ENCODE results near the gene SNX30.

Gene SNX30

DNA sequence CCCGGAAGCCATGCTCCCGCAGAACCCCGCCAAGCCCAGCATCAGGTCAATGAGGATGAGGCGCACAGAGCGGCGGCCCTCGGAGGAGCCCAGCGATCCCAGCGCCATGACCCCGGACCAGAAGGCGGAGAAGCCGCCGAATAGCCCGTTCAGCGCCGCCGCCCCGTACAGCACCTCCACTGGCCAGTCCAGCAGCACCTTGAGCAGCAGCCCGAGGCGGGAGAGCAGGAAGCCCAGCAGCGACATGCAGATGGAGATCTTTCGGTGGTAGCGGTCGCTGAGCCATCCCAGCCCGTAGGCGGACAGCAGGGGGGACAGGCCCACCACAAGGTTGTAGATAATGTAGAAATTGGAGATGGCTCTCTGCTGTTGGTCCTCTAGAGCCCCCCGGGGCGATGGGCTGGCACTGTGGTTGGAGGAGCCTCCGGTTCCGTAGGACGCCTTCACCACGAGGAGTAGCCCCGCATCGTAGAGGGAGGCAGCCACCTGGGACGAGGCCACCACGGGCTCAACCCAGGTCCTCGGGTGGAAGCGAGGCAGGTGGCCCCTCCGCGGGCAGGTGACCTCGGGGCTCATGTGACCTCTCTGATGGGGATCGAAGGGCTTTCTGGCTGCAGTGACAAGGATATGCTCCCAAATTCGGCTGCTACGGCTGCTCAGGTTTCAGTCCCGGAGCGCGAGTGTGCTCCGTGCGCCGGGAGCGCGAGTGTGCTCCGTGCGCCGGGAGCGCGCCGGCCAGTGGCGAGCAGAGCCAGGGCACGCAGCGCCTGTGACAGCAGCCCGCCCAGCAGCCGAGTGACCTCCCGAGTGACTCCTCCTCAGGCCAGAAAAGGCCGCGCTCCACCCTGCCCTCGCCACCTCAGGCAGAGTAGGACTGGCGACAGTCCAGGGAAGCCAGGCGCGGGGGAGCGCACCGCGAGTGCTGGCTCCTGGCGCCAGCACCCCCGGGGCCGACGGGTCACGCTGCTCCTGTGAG is 139.8 kb downstream of the SNX30 start, which contains the start of gene SLC46A2:
SLC46A2 (minus strand) TSS at position 771 of the 976 bp plus-strand sequence; CDS start at position 576, 195 bp downstream.
- no peak for DNase-seq

DNA sequence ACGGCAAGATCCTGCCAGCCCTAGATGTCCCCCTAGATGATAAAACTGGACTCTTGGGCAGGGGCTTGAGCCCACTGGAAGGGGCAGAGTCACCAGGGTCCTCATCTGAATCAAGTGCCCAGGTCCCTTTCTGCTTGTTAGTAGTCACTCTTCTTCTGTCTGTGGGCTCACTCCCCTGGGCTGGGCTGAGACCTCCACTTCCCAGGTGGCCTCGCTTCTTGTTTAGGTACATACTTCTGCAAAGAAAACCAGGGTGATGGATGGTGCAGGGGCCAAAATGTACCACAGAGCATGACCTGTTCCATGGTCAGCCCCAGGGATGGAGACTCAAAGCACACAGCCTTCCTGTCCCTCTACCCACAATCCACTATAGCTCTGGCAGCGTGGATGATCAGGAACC is 141.0 kb downstream of the SNX30 start:
- DNase-seq: no peak

DNA sequence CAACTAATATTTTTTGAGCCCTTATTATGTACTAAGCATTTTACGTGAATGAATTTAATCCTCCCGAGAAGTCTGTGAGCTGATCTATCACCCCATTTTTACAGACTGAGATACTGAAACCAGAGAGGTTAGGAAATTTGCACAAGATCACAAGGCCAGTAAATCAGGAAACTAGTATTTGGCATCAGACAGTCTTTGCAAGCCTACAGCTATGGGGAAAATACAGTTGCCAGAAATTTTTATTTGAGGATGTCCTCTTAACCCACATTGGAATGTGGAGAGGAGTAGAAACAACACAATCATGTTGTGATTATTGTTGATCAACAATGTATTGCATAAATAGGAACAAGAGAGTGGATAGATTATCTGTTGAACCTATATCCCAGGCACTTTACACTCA is 142.4 kb downstream of the SNX30 start:
- no peak for DNase-seq

DNA sequence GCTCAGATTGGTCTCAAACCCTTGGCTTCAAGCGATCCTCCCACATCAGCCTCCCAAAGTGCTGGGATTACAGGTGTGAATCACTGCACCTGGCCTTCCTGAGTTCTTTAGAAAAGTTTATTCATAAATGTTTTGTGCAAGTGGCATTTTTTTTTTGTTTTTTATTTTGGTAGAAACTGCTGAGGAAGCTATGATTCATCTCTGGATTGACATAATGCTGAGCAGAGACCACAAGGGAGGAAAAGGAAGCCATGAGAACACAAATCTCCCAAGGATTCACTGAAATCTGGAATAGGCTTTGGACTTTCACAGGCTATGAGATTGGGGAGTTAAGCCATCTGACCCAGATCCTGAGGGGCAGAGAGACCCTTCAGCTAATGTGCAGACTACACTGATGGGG is 143.5 kb downstream of the SNX30 start:
- no peak for DNase-seq

DNA sequence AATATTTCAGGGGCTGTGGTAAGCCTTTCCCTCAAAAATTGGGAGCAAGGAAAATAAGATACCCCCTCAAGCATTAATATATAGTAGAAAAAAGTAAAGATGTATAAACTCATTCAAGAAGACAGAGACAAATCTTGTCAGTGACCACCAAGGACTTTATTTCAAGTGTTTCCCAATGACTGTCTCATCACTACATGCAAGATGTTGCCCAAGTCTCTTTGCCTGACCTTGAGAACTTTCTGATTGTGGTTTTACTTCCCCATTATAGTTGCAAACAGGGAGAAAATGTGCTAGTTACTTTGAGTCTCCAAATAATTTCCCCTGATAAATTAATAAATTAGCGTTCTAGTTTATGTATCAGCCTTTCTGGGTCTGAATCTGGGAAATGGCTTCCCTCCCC is 144.1 kb downstream of the SNX30 start:
- DNase-seq: no peak

DNA sequence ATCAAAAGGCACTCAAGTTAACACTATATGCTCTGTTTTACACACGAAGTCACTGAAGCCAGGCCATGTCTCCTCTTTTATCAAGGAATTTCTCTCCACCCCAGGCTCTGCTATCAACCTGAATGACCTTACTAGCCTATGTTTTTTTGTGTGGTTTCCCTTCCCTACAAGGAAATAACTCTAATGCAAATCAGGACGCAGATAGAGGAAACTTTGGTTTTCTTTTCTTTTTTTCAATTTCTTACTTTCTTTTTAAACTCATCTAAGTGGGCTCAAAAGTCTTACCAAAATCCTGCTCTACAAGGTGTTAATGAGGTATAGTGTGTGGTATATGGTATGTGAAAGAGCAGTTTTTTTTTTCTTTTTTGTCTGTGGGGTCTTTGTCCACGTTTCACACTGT is 145.6 kb downstream of the SNX30 start:
- DNase-seq: no peak

DNA sequence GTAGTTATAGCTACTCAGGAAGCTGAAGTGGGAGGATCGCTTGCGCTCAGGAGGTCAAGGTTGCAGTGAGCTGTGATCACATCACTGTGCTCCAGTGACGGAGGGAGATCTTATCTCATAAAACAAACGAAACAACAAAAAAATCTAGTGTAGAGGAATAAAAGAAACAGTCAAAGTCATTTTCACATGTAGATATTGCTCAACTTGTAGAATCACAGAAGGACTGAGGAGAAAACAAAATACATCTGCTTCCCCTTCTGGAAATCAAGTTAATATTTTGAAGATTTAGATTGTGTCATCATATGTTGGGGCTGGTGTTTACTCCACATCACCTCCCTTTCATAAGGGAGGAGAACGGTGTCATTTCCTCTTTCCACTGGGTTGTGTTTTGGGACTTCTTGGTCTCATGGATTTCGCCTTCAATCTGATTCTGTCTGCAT is 148.3 kb downstream of the SNX30 start:
- DNase-seq: no peak

DNA sequence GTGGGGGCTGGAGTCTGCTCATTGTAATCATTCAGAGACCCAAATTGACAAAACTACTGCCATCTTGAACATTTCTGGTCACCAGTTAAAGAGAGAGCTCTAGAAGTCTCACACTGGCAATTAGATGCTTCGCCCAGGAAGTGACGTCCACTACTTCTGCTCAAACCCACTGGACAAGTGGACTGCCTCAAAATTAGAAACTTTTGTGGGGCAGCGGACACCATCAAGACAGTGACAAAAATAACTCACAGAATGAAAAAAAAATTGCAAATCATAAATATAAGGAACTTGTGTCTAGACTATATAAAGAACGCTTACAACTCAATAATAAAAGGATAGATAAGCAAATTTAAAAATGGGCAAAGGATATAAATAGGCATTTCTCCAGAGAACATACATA is 149.9 kb downstream of the SNX30 start:
- DNase-seq: no peak

DNA sequence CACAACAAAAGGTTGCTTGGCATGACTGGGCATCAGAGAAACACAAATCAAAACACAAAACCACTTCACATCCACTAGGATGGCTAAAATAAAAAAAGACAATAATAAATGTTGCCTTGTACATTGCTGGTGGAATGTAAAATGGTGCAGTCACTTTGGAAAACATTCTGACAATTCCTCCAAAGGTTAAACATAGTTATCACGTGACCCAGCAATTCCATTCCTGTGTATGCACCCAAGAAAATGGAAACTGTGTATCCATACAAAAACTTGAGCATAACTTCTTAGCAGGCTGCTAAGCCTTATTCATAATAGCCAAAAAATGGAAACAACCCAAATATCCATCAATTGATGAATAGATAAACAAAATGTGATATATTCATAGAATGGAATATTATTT is 150.3 kb downstream of the SNX30 start:
- no peak for DNase-seq

DNA sequence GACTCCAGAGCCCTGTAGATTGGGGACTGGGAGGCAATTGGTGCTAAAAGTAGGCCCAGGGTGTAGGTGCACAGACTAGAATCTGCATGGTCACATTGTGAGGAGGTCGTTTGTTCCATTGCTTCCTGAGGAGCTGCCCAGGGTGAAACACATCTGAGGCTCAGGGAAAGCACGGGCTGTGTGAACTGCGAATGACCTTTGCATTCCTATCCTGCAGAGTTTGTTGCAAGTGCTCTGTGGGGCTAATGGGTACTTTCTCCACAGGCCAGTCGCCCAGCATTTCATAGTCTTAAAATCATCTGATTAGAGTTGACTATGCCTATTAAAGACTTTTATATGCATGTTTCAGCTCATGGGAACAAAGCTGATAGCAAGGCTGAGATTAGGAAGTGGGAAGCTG is 154.5 kb downstream of the SNX30 start:
- DNase-seq: no peak

DNA sequence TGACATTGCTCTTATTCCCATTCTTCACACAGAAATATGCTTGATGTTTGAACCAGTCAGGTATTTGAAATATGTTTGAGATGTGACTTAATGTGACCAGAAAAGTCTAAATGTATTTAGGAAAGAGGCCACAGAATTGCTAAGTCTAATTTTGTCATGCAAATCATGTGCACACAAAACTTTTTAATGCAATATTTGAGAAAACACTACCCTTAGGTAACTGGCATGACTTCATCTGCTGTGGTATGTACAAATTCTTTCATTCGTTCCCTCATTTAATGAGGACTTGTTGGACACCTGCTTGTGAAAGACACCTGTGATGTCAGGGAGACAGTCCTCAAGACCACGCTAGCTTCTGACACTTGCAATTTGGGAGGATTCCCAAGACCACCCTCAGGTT is 161.2 kb downstream of the SNX30 start:
- no peak for DNase-seq

DNA sequence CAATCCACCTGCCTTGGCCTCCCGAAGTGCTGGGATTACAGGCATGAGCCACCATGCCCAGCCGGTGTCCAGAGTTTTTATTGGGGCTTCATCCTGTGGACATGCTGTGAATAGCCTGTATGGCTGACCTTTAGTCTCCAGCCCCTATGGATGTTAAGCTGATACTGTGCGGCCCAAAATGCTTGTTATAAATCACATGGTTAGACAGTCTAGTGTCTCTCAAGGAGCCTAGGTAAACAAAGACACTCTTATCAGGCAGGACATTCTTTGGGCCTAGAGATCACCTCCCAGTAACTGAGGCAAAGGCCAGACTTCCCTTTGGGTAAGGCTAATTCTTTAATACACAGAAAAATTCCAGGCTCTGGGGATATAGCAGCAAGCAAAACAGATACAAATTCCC is 162.1 kb downstream of the SNX30 start:
- no peak for DNase-seq

DNA sequence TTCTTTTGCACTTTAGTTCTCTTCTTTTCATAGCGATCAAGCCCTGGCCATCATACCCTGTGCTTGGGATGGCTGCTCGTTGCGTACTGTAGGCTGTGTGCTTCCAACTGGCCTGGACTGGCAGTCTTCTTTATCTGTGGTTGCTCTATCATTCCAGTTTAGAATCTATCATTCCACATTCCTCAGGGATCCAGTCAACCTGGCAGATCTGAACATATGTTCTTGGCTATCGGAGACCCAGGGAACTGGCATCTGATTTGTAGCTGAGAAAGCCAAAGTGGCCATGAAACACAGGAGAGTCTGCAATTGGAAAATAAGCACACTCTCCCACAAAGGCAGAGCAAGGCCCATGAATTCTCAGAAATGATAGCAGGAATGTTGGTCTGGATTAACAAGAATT is 162.8 kb downstream of the SNX30 start:
- DNase-seq: no peak

DNA sequence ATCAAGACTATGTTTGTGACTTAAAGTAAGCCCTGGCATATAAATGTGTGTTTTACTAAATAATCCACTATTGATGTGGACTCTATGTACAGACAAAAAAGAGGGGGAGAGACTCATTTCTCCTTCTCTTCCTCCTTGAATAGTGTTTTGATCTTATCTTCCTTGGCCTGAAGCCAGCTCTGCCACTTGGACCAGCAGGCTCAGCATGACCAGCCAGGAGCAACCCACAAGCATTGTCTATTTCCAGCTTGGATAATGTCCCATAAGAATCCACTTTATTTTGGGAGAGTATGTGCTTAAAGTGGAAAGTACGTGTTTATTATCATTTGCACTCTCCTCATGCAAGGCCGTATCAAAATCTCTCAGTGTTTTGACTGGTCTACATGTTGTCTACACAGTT is 164.0 kb downstream of the SNX30 start:
- DNase-seq: no peak

DNA sequence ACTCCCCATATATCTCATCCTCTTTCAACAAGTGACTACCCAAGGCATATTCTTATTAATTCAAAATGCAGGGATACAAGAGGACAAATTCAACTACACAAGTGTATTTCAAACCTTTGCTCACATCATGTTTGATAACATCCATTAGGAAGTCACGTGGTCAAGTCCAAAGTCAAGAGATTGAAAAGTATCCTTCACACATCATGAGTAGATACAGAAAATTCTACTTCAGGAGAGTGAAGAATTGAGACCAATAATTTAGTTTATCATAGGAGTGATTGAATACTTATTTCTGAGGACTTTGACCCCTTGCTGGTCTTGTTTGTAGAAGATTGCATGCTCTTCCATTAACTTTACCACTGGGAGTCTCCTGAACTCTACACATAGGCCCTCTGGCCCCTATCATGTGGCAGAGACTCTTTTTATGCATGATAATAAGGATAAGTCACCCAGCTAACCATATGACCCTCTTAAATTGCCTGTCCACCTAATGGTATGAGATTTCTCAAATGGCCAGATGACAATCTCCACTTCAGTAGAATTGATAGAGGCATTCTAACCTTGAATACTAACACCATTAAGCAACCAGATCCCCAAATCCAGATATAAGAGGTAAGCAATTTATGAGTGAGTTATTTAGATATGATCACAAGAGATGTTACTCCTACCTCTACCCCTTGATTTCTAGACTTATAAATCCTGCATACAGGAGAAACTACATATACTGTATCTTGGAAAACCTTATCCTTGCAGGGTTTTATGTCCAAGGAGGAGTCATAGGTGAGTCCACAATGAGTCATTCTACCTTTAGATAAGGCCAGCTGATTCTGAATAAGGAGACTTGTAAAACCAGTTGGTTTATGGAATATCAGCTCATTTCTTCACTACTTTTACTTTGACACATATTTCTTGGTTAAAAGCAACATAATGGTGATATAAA is 166.8 kb downstream of the SNX30 start:
- no peak for DNase-seq

DNA sequence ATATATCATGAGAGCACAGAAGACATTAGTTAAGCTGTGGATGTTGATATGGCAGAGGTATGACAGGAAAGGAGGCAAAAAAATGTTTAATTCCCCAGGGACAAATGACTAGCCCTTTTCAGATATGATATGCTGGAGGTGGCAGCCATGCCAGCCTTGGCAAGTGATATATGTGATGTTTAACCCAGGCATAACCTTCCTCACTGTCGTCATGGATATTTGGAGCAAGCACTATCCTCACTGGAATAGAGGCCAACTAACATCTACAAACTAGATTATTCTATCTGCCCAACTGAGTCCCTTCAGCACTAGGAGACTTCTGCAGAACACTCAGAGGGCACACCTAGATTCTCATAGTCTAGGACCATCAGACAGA is 167.4 kb downstream of the SNX30 start:
- DNase-seq: no peak

DNA sequence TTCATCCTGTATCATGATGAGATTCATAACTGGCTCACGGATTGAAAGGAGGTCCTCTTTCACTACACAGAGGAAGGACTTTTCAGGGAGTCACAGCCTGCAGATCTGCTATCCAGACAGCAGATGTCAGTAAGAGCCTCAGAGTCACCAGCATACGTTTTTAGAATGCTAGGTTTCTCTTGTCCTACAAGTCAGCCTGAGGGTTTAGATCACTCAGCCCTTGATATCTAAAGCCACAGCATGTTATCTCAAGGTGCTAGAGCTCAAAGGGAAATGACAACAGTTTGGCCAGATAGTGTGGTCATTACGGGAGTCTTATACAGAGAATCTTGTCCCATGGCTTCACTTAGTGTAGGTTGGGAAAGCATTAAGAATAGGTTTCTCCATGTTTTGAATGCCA is 171.0 kb downstream of the SNX30 start:
- no peak for DNase-seq
